DMS53 treated with DMSO at 0.1 percent for 48 hours (cell line): ENCODE data around the gene ATP6V0A1.
"Not testable (repeated sequence)": the region's sequence is repeated elsewhere in the genome, so short reads cannot be mapped to it uniquely, and the experiment has no call there.

ENCODE experiments used
- DNase-seq: peaks from one replicate; lab custom pipeline; 2025; ENCODE audit not compliant: unreplicated experiment; lab: John Stamatoyannopoulos, UW

The ATP6V0A1 gene

DNA sequence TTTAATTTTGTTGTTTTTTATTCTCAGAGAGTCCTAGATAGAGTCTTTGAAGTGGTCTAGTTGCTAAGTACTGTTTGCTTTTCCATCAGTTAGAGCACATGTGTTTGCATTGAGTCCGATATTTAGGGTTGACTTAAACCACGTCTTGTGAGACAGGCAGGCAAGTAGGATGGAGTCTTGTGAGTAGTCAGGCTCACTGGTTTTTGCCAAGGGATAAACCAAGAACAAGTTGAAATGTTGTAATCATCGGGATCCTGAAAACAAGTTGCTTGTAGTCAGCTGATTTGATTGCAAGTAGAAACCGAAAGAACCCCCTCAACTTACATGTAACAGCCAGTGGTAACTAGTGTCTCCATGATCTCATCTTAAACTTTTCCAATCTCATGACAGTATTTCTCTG is 17.2 kb downstream of the ATP6V0A1 start:
- no peak for DNase-seq

DNA sequence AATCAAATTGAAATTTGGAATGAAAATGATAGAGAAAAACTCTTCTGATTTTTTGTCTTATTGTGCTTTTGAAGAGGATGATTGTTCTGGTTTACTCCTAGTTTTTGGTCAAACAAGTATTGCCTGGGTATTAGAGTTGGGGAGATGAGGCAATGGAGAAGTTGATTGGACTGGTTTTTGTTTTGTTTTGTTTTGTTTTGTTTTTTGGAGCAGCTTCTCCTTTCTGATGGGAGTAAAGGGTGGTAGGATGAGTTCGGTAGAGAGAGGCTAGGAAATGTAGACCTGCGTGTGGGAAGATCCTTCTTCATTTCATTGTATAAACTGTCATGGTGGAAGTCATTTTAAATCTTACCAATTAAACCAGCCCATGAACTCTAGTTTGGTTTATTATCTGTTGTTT is 17.7 kb downstream of the ATP6V0A1 start:
- no peak for DNase-seq

DNA sequence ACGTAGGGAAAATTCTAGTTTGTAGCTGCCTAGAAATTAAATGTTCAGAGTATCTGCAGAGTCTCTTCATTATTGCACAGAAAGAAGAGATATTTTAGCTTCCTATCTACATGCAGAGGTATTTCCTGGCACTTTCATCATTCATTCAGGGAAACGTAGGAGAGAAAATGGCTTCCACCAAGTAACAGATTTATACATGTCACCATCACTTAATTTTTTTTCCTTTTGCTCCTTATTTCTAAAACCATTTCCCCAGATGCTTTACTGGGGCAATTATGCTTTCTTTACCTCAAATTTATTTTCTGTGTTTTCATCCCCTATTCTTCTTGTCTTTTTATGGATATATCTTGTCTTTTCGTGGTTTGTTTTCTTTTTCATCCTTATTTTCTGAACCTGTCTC is 18.5 kb downstream of the ATP6V0A1 start:
- DNase-seq = no peak

DNA sequence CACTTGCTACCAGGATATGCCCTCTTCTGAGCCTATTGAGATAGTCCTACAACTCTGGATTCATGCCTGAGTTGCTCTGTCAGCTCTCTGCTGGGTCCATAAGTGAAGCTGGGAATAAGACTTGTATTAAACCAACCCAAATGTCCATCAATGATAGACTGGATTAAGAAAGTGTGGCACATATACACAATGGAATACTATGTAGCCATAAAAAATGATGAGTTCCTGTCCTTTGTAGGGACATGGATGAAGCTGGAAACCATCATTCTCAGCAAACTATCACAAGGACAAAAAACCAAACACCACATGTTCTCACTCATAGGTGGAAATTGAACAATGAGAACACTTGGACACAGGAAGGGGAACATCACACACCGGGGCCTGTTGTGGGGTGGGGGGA is 19.1 kb downstream of the ATP6V0A1 start:
- not testable (repeated sequence) for DNase-seq

DNA sequence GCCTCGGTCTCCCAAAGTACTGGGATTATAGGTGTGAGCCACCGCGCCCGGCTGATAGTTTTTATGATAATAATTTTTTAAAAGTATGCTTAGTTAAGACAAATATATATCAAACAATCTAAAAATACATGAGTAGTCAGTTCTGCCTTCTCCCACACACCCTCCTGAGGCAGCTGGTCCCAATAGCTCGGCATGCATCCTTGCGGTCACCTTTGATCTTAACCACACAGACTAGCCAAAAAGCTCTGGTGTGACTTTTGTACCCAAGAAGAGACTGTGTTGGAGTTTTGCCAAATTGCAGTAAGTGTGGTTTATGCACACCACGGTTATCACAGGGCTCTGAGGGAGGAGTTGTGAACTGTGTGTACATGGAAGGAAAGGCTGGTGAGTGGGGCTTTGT is 25.6 kb downstream of the ATP6V0A1 start:
- no peak for DNase-seq

DNA sequence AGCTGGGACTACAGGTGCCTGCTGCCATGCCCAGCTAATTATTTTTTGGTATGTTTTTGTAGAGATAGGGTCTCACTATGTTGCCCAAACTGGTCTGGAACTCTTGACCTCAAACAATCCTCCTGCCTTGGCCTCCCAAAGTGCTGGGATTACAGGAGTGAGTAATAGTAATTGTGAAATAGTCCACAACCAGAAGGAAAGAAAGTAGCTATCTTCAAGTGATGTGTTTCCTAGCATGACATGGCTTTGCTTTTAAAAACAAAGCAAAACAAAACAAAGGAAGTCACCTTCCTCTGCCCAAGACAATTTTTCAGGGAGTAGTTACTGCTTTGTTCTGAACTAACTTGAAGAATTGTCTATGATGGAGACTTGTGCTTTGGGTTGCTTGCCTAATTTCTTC is 27.0 kb downstream of the ATP6V0A1 start:
- DNase-seq = no peak

DNA sequence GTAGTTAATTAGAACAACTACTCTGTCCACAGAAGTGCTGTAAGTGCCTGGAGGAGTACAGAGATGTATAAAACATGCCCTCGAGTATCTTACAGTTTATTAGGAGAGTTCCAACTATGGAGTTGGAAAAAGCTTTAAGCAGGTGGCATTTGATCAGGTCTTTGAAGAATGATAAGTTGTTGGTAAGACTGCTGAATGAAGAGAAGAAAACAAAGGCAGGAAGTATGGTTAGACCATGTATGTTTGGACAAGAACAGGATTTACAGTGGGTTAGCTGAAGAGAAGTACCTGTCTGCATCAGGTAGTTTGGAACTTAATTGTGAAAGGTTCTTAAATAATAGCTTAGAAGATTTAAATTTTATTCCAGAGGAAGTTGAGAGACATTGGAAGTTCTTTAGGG is 29.4 kb downstream of the ATP6V0A1 start:
- no peak for DNase-seq

DNA sequence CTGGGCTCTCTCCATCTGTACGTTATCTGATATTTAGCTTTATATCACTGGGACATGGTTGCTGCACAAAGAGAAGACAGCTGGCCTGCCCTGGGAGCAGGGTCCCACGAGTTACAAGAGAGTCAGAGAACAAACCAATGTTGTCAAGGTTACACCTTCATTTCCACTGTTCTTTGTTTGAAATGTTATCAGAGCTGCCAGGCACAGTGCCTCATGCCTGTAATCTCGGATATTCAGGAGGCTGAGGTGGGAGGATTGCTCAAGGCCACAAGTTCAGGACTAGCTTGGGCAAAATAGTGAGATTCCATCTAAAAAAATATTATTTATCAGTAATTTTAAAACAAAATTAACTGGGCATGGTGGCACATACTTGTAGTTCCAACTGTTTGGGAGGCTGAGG is 34.6 kb downstream of the ATP6V0A1 start:
- no peak for DNase-seq

DNA sequence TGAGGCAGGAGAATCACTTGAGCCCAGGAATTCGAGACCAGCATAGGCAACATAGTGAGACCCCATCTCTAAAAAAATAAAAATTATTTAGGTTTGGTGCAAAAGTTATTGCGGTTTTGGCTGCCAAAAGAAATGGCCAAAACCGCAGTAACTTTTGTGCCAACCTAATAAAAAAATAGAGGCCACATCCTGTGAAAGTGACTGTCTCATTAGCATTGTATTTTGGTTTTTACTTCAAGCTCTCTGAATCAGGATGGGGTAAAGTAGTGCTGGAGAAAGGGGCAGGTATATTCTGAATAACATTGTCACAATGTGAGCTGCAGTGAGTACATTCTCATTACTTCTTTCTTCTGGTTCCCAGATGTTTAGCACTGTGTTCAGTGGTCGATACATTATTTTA is 36.0 kb downstream of the ATP6V0A1 start:
- no peak for DNase-seq

DNA sequence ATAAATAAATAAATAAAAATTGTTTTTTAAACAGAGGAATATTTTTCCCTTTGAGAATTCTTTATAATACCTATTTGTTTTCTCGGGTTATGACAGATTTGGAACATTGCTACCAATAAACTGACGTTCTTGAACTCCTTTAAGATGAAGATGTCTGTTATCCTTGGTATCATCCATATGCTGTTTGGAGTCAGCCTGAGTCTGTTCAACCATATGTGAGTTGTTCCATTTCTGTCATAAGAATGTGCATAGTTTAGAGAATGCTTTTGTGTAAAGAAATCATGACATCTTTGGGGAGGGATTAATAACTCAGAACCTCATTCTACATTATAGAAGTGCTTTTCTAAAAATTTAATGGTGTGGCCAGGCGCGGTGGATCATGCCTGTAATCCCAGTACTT is 40.1 kb downstream of the ATP6V0A1 start:
- no peak for DNase-seq

DNA sequence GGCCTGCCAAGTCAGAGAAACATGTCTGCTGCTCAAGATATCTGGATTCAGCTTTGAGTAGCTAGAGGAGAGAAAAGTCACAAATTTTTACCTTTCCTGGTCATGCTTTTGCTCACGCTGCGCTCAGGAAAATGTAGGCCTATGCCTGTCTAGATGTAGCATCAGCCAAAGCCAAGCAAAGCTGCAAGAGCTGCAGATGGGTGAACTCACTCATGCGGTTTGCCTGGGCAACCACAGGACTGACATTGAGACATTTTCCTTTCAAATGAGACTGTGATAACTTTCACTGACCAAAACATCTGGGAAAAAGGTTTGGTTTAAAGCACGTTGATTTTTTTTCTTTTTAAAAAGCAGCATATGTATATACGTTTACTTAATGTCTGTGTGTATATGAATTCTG is 43.4 kb downstream of the ATP6V0A1 start:
- no peak for DNase-seq

DNA sequence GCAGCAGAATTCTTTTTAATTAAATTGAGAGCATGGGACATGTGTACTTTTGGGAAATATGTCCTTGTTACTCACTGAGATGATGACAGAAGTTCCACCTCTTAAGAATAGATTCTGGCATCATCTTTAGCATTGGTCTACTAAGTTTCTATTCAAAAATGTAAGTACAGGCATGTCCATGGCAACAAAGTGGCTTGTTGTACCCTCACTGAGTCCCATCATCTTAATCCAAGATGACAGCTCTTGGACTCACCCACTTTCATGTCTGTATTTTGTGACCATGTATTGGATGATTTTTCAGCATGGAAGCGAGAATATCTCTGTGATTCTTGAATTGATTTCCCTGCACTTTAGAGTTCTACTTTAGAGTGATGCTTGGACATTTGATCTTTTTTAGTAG is 44.2 kb downstream of the ATP6V0A1 start:
- no peak for DNase-seq

DNA sequence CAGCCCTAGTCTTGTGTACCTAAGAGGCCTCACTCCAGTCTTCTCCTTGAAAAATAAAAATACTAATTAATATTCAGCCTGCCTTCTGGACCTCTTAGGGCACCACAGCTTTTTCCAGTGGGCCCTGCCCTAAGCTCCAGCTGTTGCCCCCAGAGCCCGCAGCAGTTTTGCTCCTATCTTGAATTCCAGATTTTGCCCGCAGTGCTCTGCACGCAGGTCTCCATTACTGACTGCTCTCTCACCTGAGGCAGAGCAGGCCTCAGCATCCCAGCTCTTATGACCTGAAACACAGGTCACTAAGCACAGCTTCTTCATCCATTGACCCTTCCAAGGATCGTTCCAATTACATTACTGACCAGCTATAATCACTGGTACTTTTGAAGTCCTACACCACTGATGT is 49.0 kb downstream of the ATP6V0A1 start:
- DNase-seq = no peak

DNA sequence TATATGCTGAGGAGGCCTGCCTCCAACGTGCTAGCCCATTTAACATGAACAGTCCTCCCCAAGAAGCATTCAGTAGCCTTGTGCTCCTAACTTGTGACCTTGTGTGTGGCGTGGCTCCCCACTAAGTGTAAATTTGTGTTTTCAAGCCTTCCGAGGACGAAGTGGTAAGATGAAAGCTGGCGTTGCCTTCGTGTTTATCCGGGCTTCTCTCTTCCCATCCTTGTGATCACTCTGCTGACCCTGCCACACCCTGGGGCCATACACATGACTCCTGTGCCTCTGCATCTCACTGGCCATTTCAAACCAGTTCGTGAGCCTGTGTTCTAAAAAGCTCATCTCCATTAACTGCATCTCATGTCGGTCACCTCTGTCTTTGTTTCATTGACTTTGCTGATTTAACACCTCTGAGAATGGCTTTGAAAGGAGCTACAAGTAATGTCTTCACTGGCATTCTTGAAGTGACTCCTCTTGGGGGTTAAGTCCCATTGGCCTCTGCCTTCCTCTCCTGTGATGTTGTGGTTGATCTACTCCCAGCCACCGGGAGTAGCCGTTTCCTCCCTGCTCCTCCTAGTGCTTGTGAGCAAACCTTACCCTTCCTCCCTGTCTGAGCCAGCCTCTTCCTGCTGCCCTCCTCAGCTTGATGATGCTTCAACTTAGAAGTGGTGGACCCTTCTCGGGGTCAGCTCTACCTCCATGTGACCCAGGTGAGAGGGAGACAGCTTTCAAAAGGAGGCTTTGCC is 49.9 kb downstream of the ATP6V0A1 start:
- DNase-seq = no peak

DNA sequence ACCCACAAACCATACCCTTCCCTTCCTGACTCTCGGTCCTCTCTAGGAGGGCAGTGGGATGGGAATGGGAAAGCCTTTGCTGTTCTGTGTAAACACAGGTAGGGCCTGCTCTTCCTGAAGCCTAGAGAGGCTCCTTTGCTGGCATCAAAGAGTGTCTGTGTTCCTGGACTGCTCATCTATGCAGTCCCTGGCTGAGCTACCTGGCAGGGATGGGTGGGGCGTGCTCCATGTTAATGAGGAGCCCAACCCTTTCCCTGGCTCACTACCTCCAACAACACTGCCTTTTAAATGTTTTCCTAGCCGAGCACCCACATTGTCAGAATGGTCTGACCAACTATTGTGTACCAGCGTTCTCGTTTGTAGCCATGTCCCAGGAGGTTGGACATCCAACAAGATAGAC is 50.7 kb downstream of the ATP6V0A1 start:
- DNase-seq = no peak

DNA sequence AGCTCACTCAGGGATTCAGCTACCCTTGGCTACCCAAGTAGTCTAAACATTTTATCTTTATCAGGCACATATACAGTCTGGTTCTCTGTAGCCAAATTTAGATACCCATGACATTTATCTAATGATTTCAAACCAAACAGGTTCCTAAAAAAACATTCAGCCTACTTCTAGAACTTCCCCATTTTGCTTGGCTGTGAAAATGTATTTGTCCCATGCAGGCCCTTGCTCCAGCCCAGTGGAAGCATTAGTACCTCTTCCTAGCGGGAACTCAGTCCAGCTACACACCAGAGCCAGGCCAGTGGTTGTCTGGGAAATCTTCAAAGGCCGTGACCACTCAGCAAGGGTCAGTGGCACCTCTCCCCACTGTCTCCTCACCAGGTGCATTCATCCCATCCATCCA is 51.2 kb downstream of the ATP6V0A1 start:
- no peak for DNase-seq

DNA sequence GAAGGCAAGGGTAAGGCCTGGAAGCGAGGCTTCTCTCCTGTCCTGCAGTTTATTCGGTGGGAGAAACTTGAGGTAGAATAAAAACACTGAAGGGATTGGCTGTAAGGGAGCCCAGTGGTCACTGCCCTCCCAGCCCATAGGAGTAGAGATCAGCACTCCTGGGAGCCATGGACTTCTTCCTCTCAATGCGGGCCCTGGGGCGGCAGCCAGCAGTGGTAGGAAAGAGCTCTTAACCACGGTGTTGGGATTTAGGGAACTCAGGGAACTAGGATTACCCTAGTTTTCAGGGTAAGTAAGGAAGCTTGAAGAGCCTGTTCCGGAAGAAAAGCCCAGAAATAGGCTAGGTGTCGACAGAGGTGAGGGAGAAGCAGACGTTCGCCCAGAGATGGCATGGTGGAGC is 53.6 kb downstream of the ATP6V0A1 start:
- DNase-seq = no peak

DNA sequence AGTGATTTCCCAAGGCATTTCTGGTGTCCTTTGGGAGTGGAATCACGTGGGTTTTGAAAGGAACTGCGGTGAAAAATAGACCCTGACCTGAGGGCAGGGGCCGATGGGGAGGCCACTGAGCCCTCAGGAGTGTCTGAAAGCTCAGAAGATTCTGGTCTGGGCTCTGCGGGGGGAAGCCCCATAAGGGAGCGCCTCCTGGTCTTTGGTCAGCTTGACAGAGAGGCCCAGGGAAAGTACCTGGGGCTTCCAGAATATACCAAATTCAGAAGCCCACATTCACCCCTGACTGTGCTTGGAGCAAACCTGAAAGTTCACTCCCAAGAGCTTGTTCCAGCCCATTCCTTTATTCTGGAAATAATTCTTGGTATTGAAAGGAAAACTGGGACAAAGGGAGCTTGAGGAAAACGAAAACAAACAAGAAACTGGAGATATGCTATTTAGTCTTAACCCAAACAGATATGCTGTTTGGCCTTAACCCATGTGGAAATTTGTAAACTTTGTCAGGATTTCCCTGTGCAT is 54.1 kb downstream of the ATP6V0A1 start:
- DNase-seq = no peak

DNA sequence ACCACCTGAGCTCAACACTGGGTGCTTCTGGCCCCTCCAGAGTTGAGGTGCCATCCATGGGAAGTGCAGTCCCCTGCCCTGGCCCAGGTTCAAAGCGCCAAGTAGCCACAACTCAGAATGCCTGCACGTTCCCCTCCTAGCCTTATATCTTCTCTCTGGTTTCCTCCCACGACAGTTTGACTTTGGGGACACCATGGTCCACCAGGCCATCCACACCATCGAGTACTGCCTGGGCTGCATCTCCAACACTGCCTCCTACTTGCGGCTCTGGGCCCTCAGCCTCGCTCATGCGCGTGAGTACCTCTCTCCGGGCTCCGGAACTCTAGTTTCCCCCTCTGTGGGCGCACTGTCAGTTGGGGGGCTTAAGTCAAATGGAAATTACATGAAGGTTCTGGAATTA is 55.0 kb downstream of the ATP6V0A1 start:
- no peak for DNase-seq

DNA sequence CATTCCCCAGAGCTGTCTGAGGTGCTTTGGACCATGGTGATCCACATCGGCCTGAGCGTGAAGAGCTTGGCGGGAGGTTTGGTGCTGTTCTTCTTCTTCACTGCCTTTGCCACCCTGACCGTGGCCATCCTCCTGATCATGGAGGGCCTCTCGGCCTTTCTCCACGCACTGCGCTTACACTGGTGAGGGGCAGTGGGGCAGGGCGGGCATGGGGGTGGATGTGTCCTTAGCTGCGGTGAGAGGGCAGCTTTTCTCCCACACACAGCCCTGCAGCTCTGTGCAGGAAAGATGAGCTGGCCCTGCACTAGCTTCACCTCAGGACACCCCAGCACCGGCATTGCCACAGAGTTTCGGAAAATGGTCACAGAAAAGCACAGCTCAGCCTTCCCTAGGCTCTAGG is 55.6 kb downstream of the ATP6V0A1 start:
- DNase-seq = no peak

DNA sequence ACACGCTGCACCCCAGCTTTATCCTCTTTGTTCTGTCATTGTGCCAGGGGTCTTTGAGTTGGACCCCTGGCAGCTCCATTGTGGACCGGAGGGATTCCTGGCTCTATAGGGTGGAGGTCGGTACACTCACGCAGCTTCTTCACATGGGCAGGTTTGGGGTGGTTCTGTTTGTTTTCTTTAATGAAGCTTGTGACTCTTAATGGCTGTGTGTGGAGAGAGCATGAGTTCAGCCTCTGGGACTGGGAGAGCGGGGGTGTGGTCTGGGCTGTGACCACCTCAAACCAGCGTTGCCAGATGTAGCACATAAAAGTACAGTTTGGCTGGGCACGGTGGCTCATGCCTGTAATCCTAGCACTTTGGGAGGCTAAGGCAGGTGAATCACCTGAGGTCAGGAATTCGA is 56.2 kb downstream of the ATP6V0A1 start:
- no peak for DNase-seq

DNA sequence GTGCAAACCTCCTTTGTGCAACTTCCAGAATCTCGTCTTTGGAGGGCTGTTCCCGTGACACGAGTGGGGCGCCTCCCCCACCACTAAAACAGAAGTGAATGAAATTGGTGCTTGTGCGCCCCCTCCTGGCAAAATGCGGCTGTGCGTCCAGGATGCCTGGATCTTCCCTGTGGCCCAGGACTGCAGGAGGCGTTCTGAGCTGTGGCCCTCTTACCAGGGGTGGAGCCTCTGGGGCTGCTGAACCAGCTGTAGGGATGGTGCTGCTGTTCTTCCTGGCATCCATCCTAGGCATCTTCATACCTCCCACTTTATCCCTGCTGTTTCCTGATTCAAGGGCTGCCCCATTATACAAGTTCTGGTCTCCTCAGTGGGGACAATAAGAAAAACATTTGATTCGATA is 58.8 kb downstream of the ATP6V0A1 start:
- DNase-seq = peak; percentile 80

DNA sequence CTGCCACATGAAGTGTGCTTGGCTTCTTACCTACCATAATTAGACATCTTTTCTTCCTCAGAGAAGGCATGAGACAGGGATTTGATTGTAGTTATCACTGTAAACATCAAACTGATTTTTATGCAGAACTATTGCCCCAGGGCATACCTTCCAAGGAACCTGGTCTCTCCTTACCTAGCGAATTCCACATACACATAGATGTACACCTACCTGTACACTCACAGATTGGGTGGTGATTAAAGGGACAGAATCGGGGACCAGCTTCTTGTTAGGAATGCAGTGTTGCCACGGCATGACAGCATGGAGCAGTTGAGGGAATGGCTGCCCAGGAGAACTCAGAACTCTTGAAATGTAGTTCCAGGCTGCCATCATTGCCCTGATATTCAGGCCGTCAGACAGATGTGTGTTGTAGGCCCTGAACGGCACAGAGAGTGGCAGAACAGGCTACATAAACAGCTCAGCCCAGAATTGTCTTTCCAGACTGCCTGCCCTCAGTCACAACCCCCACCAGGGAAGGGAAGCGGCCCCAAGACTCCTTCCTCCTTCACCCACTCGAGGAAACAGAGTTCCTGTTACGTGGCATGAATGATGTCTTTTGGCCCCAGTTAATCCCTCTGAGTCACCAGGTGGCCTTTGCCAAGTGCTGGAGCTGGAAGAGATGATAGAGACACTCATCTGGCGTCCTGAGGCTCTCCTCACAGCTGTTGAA is 59.5 kb downstream of the ATP6V0A1 start:
- DNase-seq = no peak
